ENCODE results near the gene INPP4B.

- TF ChIP-seq, protein P1, sequence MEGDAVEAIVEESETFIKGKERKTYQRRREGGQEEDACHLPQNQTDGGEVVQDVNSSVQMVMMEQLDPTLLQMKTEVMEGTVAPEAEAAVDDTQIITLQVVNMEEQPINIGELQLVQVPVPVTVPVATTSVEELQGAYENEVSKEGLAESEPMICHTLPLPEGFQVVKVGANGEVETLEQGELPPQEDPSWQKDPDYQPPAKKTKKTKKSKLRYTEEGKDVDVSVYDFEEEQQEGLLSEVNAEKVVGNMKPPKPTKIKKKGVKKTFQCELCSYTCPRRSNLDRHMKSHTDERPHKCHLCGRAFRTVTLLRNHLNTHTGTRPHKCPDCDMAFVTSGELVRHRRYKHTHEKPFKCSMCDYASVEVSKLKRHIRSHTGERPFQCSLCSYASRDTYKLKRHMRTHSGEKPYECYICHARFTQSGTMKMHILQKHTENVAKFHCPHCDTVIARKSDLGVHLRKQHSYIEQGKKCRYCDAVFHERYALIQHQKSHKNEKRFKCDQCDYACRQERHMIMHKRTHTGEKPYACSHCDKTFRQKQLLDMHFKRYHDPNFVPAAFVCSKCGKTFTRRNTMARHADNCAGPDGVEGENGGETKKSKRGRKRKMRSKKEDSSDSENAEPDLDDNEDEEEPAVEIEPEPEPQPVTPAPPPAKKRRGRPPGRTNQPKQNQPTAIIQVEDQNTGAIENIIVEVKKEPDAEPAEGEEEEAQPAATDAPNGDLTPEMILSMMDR (IDR thresholded peaks at IDR 0.05) = no peak
- TF ChIP-seq POLR2A (IDR thresholded peaks at IDR 0.05) = no peak
Measured at GRCh38 chr4:142727149-142727548, 119.0 kb downstream of the INPP4B start.

Measured in body of pancreas (tissue), 4 donors.